Body of pancreas (tissue), 4 donors: ENCODE results near the gene IFNG-AS1.

ENCODE experiments used
- CTCF ChIP-seq, 7 experiments: fragments of 450-650 bp in 4 of 7; fragments of 200-600 bp in 3 of 7; sonication (generic) in 3 of 7; IDR thresholded peaks; one replicate each; pipeline ENCODE4 v1.5.1; 2016 to 2019; ENCODE audit warnings: antibody characterized with exemption in 7 of 7
- POLR2A ChIP-seq, 3 donors: fragments of 450-650 bp; IDR thresholded peaks; one replicate each; pipeline ENCODE4 v1.6.1; 2016; ENCODE audit warnings: antibody characterized with exemption in 3 of 3, mild to moderate bottlenecking in 2 of 3

DNA sequence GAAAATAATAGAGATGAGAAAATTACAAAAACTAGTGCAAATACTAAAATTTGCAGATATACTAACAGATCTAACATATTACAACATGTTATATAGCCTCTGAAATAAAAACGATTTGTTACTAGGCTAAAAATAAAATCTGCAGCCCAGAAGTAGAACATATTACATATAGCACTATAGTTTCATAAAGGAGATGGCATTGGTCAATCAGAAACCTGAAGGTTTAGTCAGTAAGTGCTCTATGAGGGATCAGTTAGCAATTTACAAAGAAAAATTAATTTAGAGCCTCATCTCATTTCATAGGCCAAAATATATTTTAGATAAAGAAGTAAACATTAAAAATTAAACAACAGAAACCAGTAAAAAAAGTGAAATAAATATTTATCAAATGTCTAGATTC lies 41.0 kb downstream of the IFNG-AS1 start:
- no peak for TF ChIP-seq POLR2A (IDR thresholded peaks at IDR 0.05)
- TF ChIP-seq CTCF (IDR thresholded peaks at IDR 0.05), result no peak
